ENCODE measurements around the gene MMP14. TPM values are rescaled to one million over a fixed set of nuclear protein-coding genes. Genes with fewer than 3 reads are reported as not detected.

Gene MMP14
- total and polyA plus RNA-seq, 2 experiments from 2014 or later = 7.0 to 56.4 TPM

DNA sequence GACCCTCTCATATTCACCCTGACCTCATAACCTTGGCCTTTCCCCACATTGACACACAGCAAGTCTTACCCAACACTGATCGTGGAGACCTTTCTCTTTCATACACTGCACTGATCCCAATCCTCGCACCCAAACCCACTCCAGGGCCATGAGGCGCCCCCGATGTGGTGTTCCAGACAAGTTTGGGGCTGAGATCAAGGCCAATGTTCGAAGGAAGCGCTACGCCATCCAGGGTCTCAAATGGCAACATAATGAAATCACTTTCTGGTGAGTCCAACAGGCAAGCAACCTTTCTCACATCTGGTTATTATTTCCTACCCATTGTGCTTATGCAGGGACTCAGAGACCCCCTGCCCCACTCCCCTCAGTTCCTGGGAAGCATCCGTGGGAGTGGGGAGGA lies 5.4 kb downstream of the MMP14 start (continued):
- TF ChIP-seq, protein P1, sequence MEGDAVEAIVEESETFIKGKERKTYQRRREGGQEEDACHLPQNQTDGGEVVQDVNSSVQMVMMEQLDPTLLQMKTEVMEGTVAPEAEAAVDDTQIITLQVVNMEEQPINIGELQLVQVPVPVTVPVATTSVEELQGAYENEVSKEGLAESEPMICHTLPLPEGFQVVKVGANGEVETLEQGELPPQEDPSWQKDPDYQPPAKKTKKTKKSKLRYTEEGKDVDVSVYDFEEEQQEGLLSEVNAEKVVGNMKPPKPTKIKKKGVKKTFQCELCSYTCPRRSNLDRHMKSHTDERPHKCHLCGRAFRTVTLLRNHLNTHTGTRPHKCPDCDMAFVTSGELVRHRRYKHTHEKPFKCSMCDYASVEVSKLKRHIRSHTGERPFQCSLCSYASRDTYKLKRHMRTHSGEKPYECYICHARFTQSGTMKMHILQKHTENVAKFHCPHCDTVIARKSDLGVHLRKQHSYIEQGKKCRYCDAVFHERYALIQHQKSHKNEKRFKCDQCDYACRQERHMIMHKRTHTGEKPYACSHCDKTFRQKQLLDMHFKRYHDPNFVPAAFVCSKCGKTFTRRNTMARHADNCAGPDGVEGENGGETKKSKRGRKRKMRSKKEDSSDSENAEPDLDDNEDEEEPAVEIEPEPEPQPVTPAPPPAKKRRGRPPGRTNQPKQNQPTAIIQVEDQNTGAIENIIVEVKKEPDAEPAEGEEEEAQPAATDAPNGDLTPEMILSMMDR (conservative IDR thresholded peaks at IDR 0.05; ENCODE audit: low read depth in 2 of 2) = no peak
- TF ChIP-seq STAT1 (IDR thresholded peaks at IDR 0.05; ENCODE audit: unreplicated experiment) (no peak), ZNF114 (CRISPR knock-in tag; IDR thresholded peaks at IDR 0.05) (no peak), CREB1 (CRISPR knock-in tag; IDR thresholded peaks at IDR 0.05; ENCODE audit: low read depth) (no peak)
- TF ChIP-seq, protein P2, sequence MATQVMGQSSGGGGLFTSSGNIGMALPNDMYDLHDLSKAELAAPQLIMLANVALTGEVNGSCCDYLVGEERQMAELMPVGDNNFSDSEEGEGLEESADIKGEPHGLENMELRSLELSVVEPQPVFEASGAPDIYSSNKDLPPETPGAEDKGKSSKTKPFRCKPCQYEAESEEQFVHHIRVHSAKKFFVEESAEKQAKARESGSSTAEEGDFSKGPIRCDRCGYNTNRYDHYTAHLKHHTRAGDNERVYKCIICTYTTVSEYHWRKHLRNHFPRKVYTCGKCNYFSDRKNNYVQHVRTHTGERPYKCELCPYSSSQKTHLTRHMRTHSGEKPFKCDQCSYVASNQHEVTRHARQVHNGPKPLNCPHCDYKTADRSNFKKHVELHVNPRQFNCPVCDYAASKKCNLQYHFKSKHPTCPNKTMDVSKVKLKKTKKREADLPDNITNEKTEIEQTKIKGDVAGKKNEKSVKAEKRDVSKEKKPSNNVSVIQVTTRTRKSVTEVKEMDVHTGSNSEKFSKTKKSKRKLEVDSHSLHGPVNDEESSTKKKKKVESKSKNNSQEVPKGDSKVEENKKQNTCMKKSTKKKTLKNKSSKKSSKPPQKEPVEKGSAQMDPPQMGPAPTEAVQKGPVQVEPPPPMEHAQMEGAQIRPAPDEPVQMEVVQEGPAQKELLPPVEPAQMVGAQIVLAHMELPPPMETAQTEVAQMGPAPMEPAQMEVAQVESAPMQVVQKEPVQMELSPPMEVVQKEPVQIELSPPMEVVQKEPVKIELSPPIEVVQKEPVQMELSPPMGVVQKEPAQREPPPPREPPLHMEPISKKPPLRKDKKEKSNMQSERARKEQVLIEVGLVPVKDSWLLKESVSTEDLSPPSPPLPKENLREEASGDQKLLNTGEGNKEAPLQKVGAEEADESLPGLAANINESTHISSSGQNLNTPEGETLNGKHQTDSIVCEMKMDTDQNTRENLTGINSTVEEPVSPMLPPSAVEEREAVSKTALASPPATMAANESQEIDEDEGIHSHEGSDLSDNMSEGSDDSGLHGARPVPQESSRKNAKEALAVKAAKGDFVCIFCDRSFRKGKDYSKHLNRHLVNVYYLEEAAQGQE (IDR thresholded peaks at IDR 0.05; ENCODE audit: unreplicated experiment) = no peak

DNA sequence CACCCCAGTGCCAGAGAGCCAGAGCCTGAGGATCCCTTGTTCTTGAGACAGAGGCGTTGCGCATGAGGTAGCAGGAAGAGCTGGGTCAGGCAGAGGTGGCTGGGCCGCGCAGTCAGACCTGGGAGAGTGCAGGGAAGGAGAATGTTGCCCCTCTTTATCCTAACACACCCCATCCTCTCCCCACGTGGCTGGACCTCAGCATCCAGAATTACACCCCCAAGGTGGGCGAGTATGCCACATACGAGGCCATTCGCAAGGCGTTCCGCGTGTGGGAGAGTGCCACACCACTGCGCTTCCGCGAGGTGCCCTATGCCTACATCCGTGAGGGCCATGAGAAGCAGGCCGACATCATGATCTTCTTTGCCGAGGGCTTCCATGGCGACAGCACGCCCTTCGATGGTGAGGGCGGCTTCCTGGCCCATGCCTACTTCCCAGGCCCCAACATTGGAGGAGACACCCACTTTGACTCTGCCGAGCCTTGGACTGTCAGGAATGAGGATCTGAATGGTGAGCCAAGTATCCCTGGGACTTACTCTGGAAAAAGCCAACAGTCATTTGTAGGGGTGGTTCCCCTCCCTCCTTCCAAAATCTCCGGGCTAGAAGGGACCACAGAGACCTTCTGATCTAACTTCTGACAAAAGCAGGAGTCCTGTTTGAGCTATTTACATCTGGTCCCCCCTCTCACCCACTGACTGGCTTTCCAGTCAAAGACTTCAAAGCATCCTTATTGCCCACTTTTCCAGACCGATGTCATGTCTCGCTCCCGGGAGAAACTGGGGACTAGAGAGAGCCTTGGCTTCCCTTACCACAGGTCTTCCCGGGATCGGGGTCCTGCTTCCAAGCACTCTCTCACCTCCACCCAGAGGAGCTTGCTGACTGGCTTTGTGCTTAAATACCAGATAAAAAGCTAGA lies 6.1 kb downstream of the MMP14 start:
- Mint-ChIP-seq H3K4me3 (no peak overlapping the region), H3K4me1 (peaks cover 28% of the 10 kb centered on the region), H3K27ac (no peak overlapping the region), H3K27me3 (ENCODE audit: insufficient read depth, low read depth, poor library complexity) (peaks cover 14% of the 10 kb centered on the region), H3K9me3 (no peaks in the 10 kb centered on the region), H3K36me3 (ENCODE audit: low read depth) (peaks cover 49% of the 10 kb centered on the region)
- Histone ChIP-seq H3K4me1 (ENCODE audit: insufficient read depth) (peaks cover 14% of the 10 kb centered on the region; the same call in 1 of the 2 replicates), H3K36me3 (ENCODE audit: insufficient read depth) (no peaks in the 10 kb centered on the region; the same call in 1 of the 2 replicates), H3K79me2 (replicated peaks; ENCODE audit: insufficient read depth) (peaks cover 20% of the 10 kb centered on the region), H3K4me3 (no peak overlapping the region), H3K4me2 (no peak overlapping the region), H3K27ac (ENCODE audit: low read depth) (no peak overlapping the region), H3K9me2 (ENCODE audit: insufficient read depth) (no peaks in the 10 kb centered on the region), H4K20me1 (replicated peaks; ENCODE audit: insufficient read depth) (no peaks in the 10 kb centered on the region), H2AFZ (no peak overlapping the region), H3K27me3 (ENCODE audit: insufficient read depth) (no peaks in the 10 kb centered on the region), H3F3A (replicated peaks; ENCODE audit: low read depth) (0 out of 2 replicates have a peak, but pooled peaks cover 6% of the 10 kb centered on the region)
- DNase-seq (ENCODE audit: low spot score) (no peak), ATAC-seq (no peak)
- TF ChIP-seq EZH2 (IDR thresholded peaks at IDR 0.05; ENCODE audit: low read depth, unreplicated experiment) (no peak), POLR2AphosphoS5 (IDR thresholded peaks at IDR 0.05; ENCODE audit: low read depth) (no peak), ZNF114 (CRISPR knock-in tag; IDR thresholded peaks at IDR 0.05) (no peak), CREB1 (CRISPR knock-in tag; IDR thresholded peaks at IDR 0.05; ENCODE audit: low read depth) (no peak), ZNF331 (CRISPR knock-in tag; IDR thresholded peaks at IDR 0.05; ENCODE audit: low read depth) (no peak)
- TF ChIP-seq, protein P1 (conservative IDR thresholded peaks at IDR 0.05; ENCODE audit: low read depth in 2 of 2) = no peak
- TF ChIP-seq, protein P3, sequence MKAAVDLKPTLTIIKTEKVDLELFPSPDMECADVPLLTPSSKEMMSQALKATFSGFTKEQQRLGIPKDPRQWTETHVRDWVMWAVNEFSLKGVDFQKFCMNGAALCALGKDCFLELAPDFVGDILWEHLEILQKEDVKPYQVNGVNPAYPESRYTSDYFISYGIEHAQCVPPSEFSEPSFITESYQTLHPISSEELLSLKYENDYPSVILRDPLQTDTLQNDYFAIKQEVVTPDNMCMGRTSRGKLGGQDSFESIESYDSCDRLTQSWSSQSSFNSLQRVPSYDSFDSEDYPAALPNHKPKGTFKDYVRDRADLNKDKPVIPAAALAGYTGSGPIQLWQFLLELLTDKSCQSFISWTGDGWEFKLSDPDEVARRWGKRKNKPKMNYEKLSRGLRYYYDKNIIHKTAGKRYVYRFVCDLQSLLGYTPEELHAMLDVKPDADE (IDR thresholded peaks at IDR 0.05) = no peak

Data from GM23338 (cell line).